Endodermal cell (in vitro differentiated cells): ENCODE results near the gene USP28. TPM values are rescaled to one million over a fixed set of nuclear protein-coding genes. Genes with fewer than 3 reads are reported as not detected.

Experiments
- DNase-seq: peaks from one replicate; pipeline ENCODE4 v3.0.0-alpha.2; 2017
- H3K27ac ChIP-seq: 2 replicates; pipeline ENCODE4 v1.5.1; 2013; ENCODE audit warnings: mild to moderate bottlenecking, low read depth, low read length, moderate library complexity
- H3K27me3 ChIP-seq: 2 replicates; pipeline ENCODE4 v1.6.1; 2013; ENCODE audit warnings: mild to moderate bottlenecking, low read length, moderate library complexity; ENCODE audit not compliant: insufficient read depth, control insufficient read depth, poor library complexity, severe bottlenecking
- H3K36me3 ChIP-seq: 2 replicates; pipeline ENCODE4 v1.7.0; 2013; ENCODE audit warnings: mild to moderate bottlenecking, low read length, moderate library complexity; ENCODE audit not compliant: control insufficient read depth, insufficient read depth
- H3K4me1 ChIP-seq: one replicate; pipeline ENCODE4 v1.7.0; 2013; ENCODE audit warnings: low read length; ENCODE audit not compliant: control insufficient read depth, insufficient read depth
- H3K4me3 ChIP-seq: 2 replicates; pipeline ENCODE4 v1.5.1; 2013; ENCODE audit warnings: mild to moderate bottlenecking, low read length, moderate library complexity
- H3K9ac ChIP-seq: 2 replicates; pipeline ENCODE4 v1.6.1; 2013; ENCODE audit warnings: mild to moderate bottlenecking, low read length, moderate library complexity; ENCODE audit not compliant: poor library complexity, severe bottlenecking; ENCODE audit errors: extremely low read depth
- H3K9me3 ChIP-seq: 2 replicates; pipeline ENCODE4 v1.6.1; 2013; ENCODE audit warnings: mild to moderate bottlenecking, low read length, moderate library complexity; ENCODE audit not compliant: control insufficient read depth
- H3K27ac Mint-ChIP-seq: 2 replicates; pipeline ENCODE4 v1.8.0; 2020; ENCODE audit warnings: mixed read lengths
- H3K27me3 Mint-ChIP-seq: 2 replicates; pipeline ENCODE4 v1.8.0; 2021; ENCODE audit warnings: mild to moderate bottlenecking, mixed read lengths; ENCODE audit not compliant: insufficient read depth
- H3K36me3 Mint-ChIP-seq: 2 replicates; pipeline ENCODE4 v1.8.0; 2020; ENCODE audit warnings: low read depth, mixed read lengths
- H3K4me1 Mint-ChIP-seq: 2 replicates; pipeline ENCODE4 v1.8.0; 2020; ENCODE audit warnings: mixed read lengths
- H3K4me3 Mint-ChIP-seq: 2 replicates; pipeline ENCODE4 v1.8.0; 2020; ENCODE audit warnings: mild to moderate bottlenecking, moderate library complexity, mixed read lengths
- H3K9me3 Mint-ChIP-seq: 2 replicates; pipeline ENCODE4 v1.8.0; 2020; ENCODE audit warnings: mild to moderate bottlenecking, mixed read lengths
- WGBS, 2 experiments: methylation state at CpG; one replicate each; pipeline versions ENCODE4 v1.1.5 to v1.1.7; 2013; ENCODE audit warnings: missing lambda C conversion rate in 2 of 2, mixed read lengths in 1 of 2; ENCODE audit not compliant: insufficient coverage in 1 of 2, insufficient read length in 1 of 2; 5-methylcytosine and 5-hydroxymethylcytosine counted together
- total RNA-seq, 2 donors: library from RNA; stranded (reverse); fragmentation: NEBNext Ultra II Directional in 1 of 2; extraction: Animal tissue kit (Norgen Biotek cat#: 25700) in 1 of 2; gene quantifications; 2 replicates in 1 of 2; 3 replicates in 1 of 2; pipeline ENCODE4 v1.2.1, GENCODE V29; 2021
- TF ChIP-seq, protein P1 (sequence below): fragments of 200-600 bp; sonication (generic); conservative IDR thresholded peaks from 2 replicates; pipeline ENCODE4 v1.5.0; 2021; ENCODE audit warnings: antibody characterized with exemption, mild to moderate bottlenecking

Gene USP28
- total RNA-seq, 2 donors from 2014 or later: 67.0 to 73.7 TPM

DNA sequence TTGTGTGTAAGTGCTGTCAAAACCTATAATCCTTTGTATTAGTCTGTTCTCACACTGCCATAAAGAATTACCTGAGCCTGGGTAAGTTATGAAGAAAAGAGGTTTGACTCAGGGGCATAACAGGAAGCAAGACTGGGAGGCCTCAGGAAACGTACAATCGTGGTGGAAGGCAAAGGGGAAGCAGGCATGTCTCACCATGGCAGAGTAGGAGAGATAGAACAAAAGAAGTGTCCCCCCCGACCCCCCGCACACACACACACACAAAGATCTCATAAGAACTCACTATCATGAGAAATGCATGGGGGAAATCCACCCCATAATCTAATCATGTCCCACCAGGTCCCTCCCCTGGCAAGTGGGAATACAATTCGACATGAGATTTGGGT lies 2.3 kb upstream of the USP28 start:
- no peak overlapping the region for H3K27ac Mint-ChIP-seq

DNA sequence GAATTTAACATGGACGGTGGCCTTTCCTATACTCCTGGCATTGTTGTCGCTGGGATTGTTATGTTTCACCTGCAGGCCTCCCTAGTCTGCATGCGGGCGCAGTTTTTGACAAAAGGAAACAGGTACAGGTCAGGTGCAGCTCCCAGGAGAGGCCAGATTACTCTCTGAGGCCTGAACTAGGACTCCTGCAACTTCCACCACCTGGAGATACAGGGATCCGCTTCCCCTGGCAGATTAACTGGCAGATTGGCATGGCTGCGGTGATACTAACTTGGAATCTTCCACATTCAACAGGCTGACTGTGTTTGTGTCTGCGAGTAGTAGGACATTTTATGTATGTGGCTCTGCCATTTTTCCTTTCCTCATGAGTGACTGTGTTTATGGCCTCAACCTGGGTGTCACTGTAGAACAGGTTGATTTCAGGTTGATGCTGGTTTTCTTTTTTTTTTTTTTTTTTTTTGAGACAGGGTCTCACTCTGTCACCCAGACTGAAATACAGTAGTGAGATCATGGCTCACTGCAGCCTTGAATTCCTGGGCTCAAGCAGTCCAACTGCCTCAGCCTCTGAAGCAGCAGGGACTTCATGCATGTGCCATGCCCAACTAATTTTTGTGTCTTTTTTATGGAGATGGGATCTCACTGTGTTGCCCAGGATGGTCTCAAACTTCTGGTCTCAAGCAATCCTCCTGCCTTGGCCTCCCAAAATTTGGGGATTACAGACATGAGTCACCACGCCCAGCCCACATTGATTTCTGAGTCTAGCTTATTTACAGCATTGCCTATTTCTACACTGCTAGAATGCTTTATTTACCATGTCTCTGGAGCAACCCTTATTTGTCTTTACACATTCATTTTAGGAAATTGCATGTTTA lies 1.7 kb upstream of the USP28 start:
- 94 to 99% methylated on average over 7 to 8 of the region's 8 CpGs for WGBS, 2 experiments
- Mint-ChIP-seq H3K27ac (peak overlapping the region; percentile 80), H3K9me3 (peaks cover 8% of the 10 kb centered on the region), H3K27me3 (no peaks in the 10 kb centered on the region), H3K36me3 (peaks cover 4% of the 10 kb centered on the region), H3K4me1 (peaks cover 24% of the 10 kb centered on the region), H3K4me3 (peak overlapping the region; percentile 83)
- no peaks in the 10 kb centered on the region for H3K36me3 ChIP-seq
- peaks cover 4% of the 10 kb centered on the region for H3K4me1 ChIP-seq
- TF ChIP-seq, protein P1, sequence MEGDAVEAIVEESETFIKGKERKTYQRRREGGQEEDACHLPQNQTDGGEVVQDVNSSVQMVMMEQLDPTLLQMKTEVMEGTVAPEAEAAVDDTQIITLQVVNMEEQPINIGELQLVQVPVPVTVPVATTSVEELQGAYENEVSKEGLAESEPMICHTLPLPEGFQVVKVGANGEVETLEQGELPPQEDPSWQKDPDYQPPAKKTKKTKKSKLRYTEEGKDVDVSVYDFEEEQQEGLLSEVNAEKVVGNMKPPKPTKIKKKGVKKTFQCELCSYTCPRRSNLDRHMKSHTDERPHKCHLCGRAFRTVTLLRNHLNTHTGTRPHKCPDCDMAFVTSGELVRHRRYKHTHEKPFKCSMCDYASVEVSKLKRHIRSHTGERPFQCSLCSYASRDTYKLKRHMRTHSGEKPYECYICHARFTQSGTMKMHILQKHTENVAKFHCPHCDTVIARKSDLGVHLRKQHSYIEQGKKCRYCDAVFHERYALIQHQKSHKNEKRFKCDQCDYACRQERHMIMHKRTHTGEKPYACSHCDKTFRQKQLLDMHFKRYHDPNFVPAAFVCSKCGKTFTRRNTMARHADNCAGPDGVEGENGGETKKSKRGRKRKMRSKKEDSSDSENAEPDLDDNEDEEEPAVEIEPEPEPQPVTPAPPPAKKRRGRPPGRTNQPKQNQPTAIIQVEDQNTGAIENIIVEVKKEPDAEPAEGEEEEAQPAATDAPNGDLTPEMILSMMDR: no peak
- no peak overlapping the region for H3K9ac ChIP-seq
- H3K27me3 ChIP-seq: no peaks in the 10 kb centered on the region
- no peak overlapping the region for H3K27ac ChIP-seq
- H3K4me3 ChIP-seq: peak overlapping the region; percentile 91
- H3K9me3 ChIP-seq: no peaks in the 10 kb centered on the region
- DNase-seq: peak; percentile 30

More for the DNA sequence above, 2.3 kb upstream of the USP28 start:
- no peak overlapping the region for H3K27ac ChIP-seq
- no peaks in the 10 kb centered on the region for H3K27me3 ChIP-seq
- H3K4me3 Mint-ChIP-seq: no peak overlapping the region
- no peaks in the 10 kb centered on the region for H3K9me3 ChIP-seq
- H3K4me1 Mint-ChIP-seq: peaks cover 22% of the 10 kb centered on the region
- H3K4me3 ChIP-seq: no peak overlapping the region
- peaks cover 4% of the 10 kb centered on the region for H3K4me1 ChIP-seq
- DNase-seq: peak; percentile 21
- no peak overlapping the region for H3K9ac ChIP-seq
- 95% methylated on average over 5 of the region's 5 CpGs; no CpG with 5 or more reads in 1 of the 2 experiments for WGBS, 2 experiments
- no peaks in the 10 kb centered on the region for H3K27me3 Mint-ChIP-seq
- no peaks in the 10 kb centered on the region for H3K36me3 ChIP-seq
- H3K9me3 Mint-ChIP-seq: peaks cover 8% of the 10 kb centered on the region
- TF ChIP-seq, protein P1: no peak
- no peaks in the 10 kb centered on the region for H3K36me3 Mint-ChIP-seq

DNA sequence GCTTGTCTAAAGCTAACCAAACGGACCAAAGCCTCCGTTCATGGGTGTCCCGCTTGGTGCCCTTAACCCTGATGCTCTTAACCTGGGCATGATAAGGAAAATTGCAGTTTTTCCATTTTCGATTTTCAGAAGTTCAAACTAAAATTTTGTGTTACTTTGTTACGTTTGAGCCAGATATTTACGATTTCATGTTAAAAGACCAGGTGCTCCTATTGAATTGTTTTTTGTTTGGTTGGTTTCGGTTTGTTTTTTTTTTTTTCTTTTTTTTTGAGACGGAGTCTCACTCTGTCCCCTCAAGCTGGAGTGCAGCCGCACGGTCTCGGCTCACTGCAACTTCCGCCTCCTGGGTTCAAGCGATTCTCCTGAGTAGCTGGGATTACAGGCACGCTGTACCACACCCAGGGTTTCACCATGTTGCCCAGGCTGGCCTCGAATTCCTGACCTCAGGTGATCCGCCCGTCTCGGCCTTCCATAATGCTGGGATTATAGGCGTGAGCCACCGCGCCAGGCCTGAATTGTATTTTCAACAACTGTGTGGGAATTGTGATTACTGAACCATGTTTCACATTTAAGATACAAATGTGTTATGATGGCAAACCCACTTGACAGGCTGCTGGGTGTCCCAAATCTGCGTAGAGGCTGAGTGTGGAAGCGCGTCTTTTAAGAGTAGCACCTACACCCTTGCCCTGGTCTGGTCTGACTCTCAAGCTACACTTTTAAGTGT lies 864 bp upstream of the USP28 start:
- Histone ChIP-seq H3K27ac (peak overlapping the region; percentile 93), H3K9ac (peak overlapping the region; percentile 79), H3K36me3 (no peaks in the 10 kb centered on the region), H3K4me1 (peaks cover 7% of the 10 kb centered on the region), H3K9me3 (no peaks in the 10 kb centered on the region), H3K27me3 (no peaks in the 10 kb centered on the region), H3K4me3 (peak overlapping the region; percentile 91)
- DNase-seq: peak; percentile 49
- peaks cover 24% of the 10 kb centered on the region for H3K4me1 Mint-ChIP-seq
- TF ChIP-seq, protein P1: no peak
- peaks cover 10% of the 10 kb centered on the region for H3K36me3 Mint-ChIP-seq
- peak overlapping the region; percentile 83 for H3K4me3 Mint-ChIP-seq
- peak overlapping the region; percentile 99 for H3K27ac Mint-ChIP-seq
- H3K9me3 Mint-ChIP-seq: peaks cover 8% of the 10 kb centered on the region
- 85 to 87% methylated on average over 22 to 24 of the region's 24 CpGs for WGBS, 2 experiments
- no peaks in the 10 kb centered on the region for H3K27me3 Mint-ChIP-seq
